HG02870 (cell line): ENCODE measurements around the gene RANBP17.

ENCODE experiments used
- ATAC-seq: cut with Tn5 transposase; IDR thresholded peaks from one replicate; pipeline ENCODE4 v1.9.1; 2021; ENCODE audit warnings: mild to moderate bottlenecking, moderate library complexity; ENCODE audit not compliant: unreplicated experiment

RANBP17 gene

GRCh38 chr5:171080186-171080938, 218.5 kb downstream of the RANBP17 start:
- no peak for ATAC-seq

DNA sequence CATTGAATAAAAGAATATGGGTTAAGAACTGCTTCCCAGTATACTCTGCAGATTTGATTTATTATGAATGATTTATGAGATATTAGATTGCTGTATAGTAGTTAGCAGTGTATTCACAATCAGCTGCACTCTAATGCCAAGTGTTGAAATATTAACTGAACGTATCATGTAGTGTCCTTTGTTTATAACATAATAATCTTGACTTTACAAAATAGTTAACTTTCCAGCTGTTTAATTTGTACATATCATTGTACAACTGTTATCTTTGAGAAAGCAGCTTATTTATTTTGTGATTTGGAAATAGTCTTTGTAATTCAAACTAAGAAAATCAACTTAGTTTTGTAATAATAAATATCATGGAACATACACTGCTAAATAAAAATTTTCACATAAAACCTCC, 219.5 kb downstream of the RANBP17 start:
- ATAC-seq, result no peak

DNA sequence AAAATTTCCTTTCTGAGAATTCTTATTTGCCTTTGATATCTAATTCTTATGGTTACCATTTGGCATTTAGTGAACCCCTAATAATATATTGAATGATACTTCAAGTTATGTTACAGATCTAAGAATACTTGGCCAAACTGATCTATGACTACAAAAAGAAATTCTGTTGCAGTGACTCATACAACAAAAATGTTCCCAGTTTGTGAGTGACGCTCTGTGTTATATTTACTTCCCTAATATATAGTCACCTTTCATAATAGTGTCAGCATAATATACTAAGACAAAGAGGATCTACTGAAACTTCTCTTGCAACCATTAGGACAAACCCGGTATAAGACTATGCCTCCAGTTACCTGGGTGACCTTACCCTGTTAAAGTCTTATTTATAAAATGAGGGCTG, 230.4 kb downstream of the RANBP17 start:
- no peak for ATAC-seq

DNA sequence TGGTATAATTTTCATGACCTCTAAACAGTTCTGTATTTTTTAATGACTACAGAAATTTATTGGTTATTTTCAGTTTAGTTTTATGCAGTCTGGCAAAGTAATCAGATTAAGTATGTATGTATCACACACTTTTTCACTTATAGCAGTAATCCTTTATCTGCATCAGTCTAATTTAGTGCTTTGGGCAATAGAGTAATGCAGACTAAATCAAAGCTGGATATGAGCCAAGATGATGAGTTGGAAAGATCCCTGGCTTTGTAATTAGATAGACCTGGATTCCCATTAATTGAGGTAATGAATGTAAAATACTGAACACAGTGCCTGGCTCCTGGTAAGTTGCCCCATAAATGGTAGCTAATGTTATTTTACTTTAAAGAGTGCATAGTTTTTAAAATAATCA, 231.8 kb downstream of the RANBP17 start:
- ATAC-seq, result no peak

DNA sequence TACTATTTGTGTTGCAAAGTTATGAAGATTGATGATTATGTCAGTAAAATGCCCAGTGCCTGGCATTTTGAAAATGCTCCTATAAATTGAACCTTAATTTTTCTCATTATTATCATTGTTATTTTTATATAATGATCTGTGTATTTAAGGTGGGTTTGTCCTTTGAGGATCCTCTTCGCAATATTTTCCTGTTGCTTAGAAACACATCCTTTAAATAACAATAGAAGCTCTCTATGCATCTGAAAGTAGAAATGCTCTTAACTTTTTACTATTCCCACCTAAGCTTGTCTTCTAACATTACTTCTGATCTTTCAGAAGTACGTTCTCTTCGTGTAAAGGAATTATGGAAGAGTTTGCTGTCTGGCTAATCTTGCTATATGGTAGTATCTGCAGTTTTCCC, 232.5 kb downstream of the RANBP17 start:
- ATAC-seq, result no peak

DNA sequence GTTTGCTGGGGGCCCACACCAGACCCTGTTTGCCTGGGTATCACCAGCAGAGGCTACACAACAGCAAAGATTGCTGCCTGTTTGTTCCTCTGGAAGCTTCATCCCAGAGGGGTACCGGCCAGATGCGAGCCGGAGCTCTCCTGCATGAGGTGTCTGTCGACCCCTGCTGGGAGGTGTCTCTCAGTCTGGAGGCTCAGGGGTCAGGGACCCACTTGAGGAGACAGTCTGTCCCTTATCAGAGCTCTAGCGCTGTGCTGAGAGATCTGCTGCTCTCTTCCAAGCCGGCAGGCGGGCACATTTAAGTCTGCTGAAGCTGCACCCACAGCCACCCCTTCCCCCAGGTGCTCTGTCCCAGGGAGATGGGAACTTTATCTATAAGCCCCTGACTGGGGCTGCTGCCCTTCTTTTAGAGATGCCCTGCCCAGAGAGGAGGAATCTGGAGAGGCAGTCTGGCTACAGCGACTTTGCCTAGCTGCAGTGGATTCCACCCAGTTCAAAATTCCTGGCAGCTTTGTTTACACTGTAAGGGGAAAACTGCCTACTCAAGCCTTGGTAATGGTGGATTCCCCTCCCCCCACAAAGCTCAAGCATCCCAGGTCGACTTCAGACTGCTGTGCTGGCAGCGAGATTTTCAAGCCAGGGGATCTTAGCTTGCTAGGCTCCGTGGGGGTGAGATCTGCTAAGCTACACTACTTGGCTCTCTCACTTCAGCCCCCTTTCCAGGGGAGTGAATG, 241.2 kb downstream of the RANBP17 start:
- no peak for ATAC-seq

GRCh38 chr5:171107669-171108068, 245.9 kb downstream of the RANBP17 start:
- ATAC-seq, result no peak

- ATAC-seq, result no peak
Observed at GRCh38 chr5:171115519-171115918, 253.7 kb downstream of the RANBP17 start.

GRCh38 chr5:171116719-171117118, 254.9 kb downstream of the RANBP17 start:
- no peak for ATAC-seq

DNA sequence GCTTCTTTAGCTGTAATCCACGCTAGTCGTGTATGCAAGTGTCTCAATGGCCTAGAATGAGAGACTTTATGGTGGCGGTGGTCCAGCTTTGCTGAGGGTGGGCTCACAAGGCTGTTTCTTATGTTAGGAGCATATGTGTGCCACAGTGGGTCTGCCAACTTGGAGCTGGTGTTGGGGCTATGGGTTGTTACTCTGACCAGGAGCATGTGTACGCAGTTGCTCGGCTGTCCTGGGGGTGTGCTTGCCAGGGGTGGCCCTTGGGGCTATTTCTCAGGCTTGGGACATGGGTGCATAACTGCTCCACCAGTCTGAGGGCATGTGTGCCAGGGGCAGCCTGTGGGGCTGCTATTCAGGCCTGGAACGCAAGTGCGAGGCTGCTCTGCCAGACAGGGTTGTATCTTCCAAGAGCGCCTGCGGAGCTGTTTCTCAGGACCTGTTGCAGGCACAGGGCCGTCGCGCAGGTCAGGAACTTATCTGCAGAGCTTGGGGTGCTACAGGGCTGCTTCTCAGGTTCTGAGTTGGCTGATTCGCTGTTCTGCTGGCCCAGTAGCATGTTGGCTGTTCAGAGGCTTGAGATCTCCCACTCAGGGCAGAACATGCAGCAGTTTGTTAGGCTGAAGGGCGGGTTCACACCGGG, 259.3 kb downstream of the RANBP17 start:
- ATAC-seq, result no peak

DNA sequence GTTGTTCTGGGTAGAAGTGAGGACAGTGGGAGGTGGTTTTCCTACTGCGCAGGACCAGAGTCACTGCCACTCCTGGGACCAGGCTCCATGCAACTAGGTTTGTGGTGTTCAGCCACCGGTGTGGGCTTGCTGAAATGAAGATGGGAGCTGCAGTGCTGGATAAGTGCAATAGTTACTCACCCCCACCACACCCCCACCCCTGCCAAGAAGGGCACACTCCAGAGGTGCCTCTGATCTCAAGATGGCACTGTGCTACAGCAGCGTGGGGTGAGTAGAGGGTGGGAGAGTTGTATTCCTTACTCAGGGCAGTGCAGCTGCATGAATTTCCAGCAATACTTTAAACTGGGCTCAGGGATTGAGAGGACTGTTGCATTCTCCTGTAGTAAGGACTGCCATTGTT, 259.8 kb downstream of the RANBP17 start:
- no peak for ATAC-seq

DNA sequence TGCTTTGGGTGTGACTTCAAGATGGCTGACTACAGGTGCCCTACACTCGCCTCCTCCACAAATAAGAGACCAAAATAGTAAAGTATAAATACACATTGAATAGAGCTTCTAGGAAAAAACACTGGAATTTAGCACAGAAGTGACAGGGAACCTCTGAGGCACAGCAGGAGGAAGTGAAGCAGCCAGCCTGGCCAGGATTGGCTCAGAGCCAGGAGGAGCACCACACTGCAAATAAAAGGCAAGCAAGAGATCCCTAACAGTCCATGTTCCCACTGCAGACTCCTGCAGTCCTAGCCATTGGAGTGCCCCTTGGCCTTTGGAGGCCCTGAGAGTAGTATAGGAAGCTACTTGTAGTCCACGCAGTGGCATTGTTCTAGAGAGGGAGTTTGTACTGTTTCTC, 260.6 kb downstream of the RANBP17 start:
- ATAC-seq, result no peak

DNA sequence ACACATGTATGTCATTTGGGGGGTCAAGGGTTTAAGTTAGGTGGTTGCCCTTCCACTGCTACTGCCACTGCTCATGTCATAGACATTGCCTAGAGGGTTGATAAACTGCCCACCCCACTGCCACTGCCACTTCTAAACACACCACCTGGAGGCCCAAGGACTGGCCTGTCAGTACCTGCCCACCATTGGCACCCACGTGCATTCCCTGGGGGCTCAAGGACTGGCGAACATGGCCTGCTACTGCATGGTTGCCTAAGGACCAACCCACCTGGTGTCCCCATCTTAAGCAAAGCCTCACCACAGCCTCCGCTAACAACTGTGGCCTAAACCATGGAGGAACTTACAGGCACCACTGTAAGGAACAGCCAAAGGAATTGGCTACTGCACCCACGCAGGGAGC, 261.6 kb downstream of the RANBP17 start:
- ATAC-seq, result no peak

GRCh38 chr5:171127314-171127713, 265.5 kb downstream of the RANBP17 start:
- ATAC-seq, result no peak

DNA sequence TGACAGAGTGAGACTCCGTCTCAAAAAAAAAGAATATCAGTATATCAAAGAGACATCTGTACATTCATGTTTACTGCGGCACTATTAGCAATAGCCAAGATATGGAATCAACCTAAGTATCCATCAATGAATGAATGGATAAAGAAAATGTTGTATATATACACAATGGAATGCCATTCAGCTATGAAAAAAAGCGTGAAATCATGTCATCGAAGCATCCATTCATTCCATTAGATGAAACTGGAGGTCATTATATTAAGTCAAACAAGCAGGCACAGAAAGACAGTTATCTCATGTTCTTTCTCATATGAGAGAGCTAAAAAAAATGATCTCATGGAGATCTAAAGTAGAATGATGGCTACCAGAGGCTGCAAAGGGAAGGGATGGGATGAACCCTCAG, 266.3 kb downstream of the RANBP17 start:
- ATAC-seq, result no peak

DNA sequence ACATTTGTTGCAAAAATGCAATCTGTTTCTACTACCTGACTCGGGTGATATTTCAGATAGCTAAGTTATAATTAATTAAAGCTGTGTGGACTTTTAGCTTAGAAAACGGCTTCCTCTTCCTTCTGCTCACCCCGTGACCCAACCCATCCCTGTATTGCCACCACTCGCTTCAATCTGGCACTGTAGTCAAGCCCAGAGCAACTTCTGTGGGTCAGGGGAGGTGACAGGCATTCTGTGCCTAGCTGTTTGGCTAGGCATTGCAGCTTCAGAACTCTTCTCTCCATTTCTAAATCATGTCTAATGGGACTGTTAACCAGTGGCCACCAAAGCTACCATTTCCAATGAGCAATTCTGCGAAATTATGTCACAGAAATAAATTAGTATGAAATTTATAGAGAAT, 267.5 kb downstream of the RANBP17 start:
- no peak for ATAC-seq

DNA sequence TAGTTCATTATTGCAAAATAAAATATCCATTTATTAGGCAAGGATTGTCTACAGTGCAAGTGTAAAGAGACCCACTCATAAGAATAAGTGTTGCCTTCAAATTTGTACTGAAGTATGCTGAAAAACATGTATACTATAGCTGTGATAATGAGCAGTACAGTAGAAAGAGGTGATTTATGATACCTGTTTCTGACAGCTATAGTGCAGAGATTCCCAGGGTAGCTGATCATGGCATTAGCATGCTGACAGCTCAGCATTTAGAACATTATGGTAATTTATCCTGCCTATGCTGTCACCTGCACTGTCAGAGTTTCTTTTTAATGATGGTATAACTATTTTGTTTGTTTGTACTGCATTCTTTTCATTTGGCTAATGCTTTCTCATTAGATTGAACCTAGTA, 269.7 kb downstream of the RANBP17 start:
- ATAC-seq, result no peak

- ATAC-seq, result no peak
Observed at GRCh38 chr5:171137768-171138525, 276.1 kb downstream of the RANBP17 start.

GRCh38 chr5:171139227-171139626, 277.4 kb downstream of the RANBP17 start:
- no peak for ATAC-seq

- ATAC-seq, result no peak
Observed at GRCh38 chr5:171142617-171143016, 280.8 kb downstream of the RANBP17 start.

- ATAC-seq, result no peak
Observed at GRCh38 chr5:171143171-171143570, 281.4 kb downstream of the RANBP17 start.
